Neural progenitor cell (in vitro differentiated cells): Measurements from ENCODE around the gene PAK4. TPM values are rescaled to one million over a fixed set of nuclear protein-coding genes. Genes with fewer than 3 reads are reported as not detected.
"Not testable (repeated sequence)": the region's sequence is repeated elsewhere in the genome, so short reads cannot be mapped to it uniquely, and the experiment has no call there.

Experiments
- DNase-seq: peaks from one replicate; pipeline ENCODE4 v3.0.0-alpha.2; 2016; ENCODE audit warnings: low spot score
- H2AFZ ChIP-seq: fragments of 200-600 bp; sonication (generic); replicated peaks from 2 replicates; pipeline ENCODE4 v1.6.1; 2016; ENCODE audit warnings: antibody characterized with exemption
- H3F3A ChIP-seq: fragments of 200-600 bp; sonication (generic); 2 replicates; pipeline ENCODE4 v1.6.1; 2016; ENCODE audit warnings: antibody characterized with exemption, low read depth
- H3K27ac ChIP-seq: fragments of 200-600 bp; sonication (generic); 2 replicates; pipeline ENCODE4 v1.5.1; 2016; ENCODE audit warnings: mild to moderate bottlenecking
- H3K27me3 ChIP-seq: fragments of 200-600 bp; sonication (generic); 2 replicates; pipeline ENCODE4 v1.6.1; 2016; ENCODE audit warnings: mild to moderate bottlenecking, moderate library complexity
- H3K36me3 ChIP-seq: fragments of 200-600 bp; sonication (generic); 2 replicates; pipeline ENCODE4 v1.5.1; 2016
- H3K4me1 ChIP-seq: fragments of 200-600 bp; sonication (generic); 2 replicates; pipeline ENCODE4 v1.6.1; 2016; ENCODE audit warnings: mixed run types
- H3K4me2 ChIP-seq: fragments of 200-600 bp; sonication (generic); 2 replicates; pipeline ENCODE4 v1.6.1; 2016
- H3K4me3 ChIP-seq: fragments of 200-600 bp; sonication (generic); 2 replicates; pipeline ENCODE4 v1.5.1; 2016
- H3K79me2 ChIP-seq: fragments of 200-600 bp; sonication (generic); 2 replicates; pipeline ENCODE4 v1.6.1; 2016; ENCODE audit warnings: low read depth
- H3K9ac ChIP-seq: fragments of 200-600 bp; sonication (generic); 2 replicates; pipeline ENCODE4 v1.6.1; 2016
- H3K9me3 ChIP-seq: fragments of 200-600 bp; sonication (generic); 2 replicates; pipeline ENCODE4 v1.5.1; 2016; ENCODE audit warnings: low read depth
- H4K20me1 ChIP-seq: fragments of 200-600 bp; sonication (generic); 2 replicates; pipeline ENCODE4 v1.6.1; 2016; ENCODE audit warnings: low read depth
- H3K27ac Mint-ChIP-seq: 3 replicates; pipeline ENCODE4 v1.8.0; 2021; ENCODE audit warnings: mixed read lengths
- H3K27me3 Mint-ChIP-seq: 2 replicates; pipeline ENCODE4 v1.8.0; 2022; ENCODE audit warnings: low read depth, mild to moderate bottlenecking, inconsistent platforms, moderate library complexity, mixed read lengths; ENCODE audit not compliant: insufficient read depth
- H3K36me3 Mint-ChIP-seq: 3 replicates; pipeline ENCODE4 v1.8.0; 2021; ENCODE audit warnings: mixed read lengths
- H3K4me1 Mint-ChIP-seq: 3 replicates; pipeline ENCODE4 v1.8.0; 2021; ENCODE audit warnings: mixed read lengths
- H3K4me3 Mint-ChIP-seq: 3 replicates; pipeline ENCODE4 v1.8.0; 2021; ENCODE audit warnings: mild to moderate bottlenecking, moderate library complexity, mixed read lengths
- H3K9me3 Mint-ChIP-seq: 3 replicates; pipeline ENCODE4 v1.8.0; 2020; ENCODE audit warnings: mixed read lengths
- CTCF ChIP-seq: fragments of 200-600 bp; sonication (generic); IDR thresholded peaks from 2 replicates; pipeline ENCODE4 v1.5.1; 2017; ENCODE audit warnings: antibody characterized with exemption, mild to moderate bottlenecking
- EZH2 ChIP-seq: fragments of 200-600 bp; sonication (generic); IDR thresholded peaks from 2 replicates; pipeline ENCODE4 v1.6.1; 2017; ENCODE audit warnings: antibody characterized with exemption, mild to moderate bottlenecking, moderate library complexity
- EZH2phosphoT487 ChIP-seq: fragments of 200-600 bp; sonication (generic); IDR thresholded peaks from 2 replicates; pipeline ENCODE4 v1.6.1; 2017; ENCODE audit warnings: antibody characterized with exemption
- total RNA-seq: library from RNA; depleted of rRNA; stranded (reverse); fragments of >200 nt; gene quantifications from 2 replicates; pipeline ENCODE4 v1.2.3, GENCODE V29; 2015; ENCODE audit warnings: low replicate concordance

PAK4 gene
- total RNA-seq, 1 donor from 2014 or later: 9.7 TPM

GRCh38 chr19:39086386-39086785, 39.2 kb upstream of the PAK4 start:
- Histone ChIP-seq H4K20me1 (peaks cover 2% of the 10 kb centered on the region), H3K36me3 (no peaks in the 10 kb centered on the region), H3K9me3 (no peaks in the 10 kb centered on the region), H3K9ac (no peak overlapping the region), H3F3A (no peaks in the 10 kb centered on the region), H3K27ac (no peak overlapping the region), H3K27me3 (peaks cover 97% of the 10 kb centered on the region), H2AFZ (no peak overlapping the region), H3K4me3 (no peak overlapping the region), H3K4me2 (no peak overlapping the region), H3K79me2 (no peaks in the 10 kb centered on the region), H3K4me1 (peaks cover 5% of the 10 kb centered on the region)
- TF ChIP-seq EZH2 (no peak), CTCF (no peak), EZH2phosphoT487 (no peak)
- no peaks in the 10 kb centered on the region for H3K4me1 Mint-ChIP-seq
- H3K36me3 Mint-ChIP-seq: no peaks in the 10 kb centered on the region
- no peak for DNase-seq
- H3K27ac Mint-ChIP-seq: no peak overlapping the region
- no peak overlapping the region for H3K4me3 Mint-ChIP-seq
- H3K9me3 Mint-ChIP-seq: no peaks in the 10 kb centered on the region
- H3K27me3 Mint-ChIP-seq: peaks cover 43% of the 10 kb centered on the region

DNA sequence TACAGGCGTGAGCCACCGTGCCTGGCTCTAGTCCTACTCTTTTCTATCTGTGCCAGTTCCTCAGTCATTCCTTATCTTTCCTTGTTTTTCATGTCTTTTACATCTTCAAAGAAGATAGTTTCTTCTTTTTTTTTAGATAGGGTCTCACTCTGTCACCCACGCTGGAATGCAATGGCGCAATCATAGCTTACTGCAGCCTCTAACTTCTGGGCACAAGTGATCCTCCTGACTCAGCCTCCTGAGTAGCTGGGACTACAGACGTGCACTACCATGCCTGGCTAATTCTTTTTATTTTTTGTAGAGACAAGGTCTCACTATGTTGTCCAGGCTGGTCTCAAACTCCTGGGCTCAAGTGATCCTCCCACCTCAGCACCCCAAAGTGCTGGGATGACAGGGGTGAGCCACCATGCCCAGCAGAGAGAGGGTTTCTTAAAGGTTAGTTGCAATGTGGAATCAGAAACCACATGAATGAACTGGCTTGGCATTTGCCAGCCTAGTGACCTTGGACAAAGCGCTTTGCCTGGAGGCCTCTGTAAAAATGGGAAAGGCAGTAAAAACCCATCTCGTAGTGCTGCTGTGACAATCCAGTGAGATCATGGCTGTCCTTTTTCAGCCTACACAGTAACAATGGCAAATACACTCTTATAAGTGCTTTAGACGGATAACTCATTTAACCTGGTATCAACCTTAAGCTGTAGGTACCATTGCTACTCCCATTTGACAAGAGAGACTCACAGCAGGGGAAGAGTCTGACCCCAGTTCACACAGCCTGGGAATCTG, 37.5 kb upstream of the PAK4 start:
- peaks cover under 1% of the 10 kb centered on the region for H4K20me1 ChIP-seq
- H3K9me3 ChIP-seq: no peaks in the 10 kb centered on the region
- H3K36me3 Mint-ChIP-seq: no peaks in the 10 kb centered on the region
- peaks cover 31% of the 10 kb centered on the region for H3K27me3 Mint-ChIP-seq
- no peaks in the 10 kb centered on the region for H3K36me3 ChIP-seq
- no peak overlapping the region for H3K4me3 ChIP-seq
- H3K9me3 Mint-ChIP-seq: no peaks in the 10 kb centered on the region
- H3K4me3 Mint-ChIP-seq: no peak overlapping the region
- peaks cover 86% of the 10 kb centered on the region for H3K27me3 ChIP-seq
- H3K27ac ChIP-seq: no peak overlapping the region
- H3K27ac Mint-ChIP-seq: no peak overlapping the region
- no peak overlapping the region for H3K9ac ChIP-seq
- TF ChIP-seq CTCF: no peak
- TF ChIP-seq EZH2phosphoT487: no peak
- no peak for TF ChIP-seq EZH2
- no peak for DNase-seq
- no peak overlapping the region for H3K4me2 ChIP-seq
- no peaks in the 10 kb centered on the region for H3F3A ChIP-seq
- no peaks in the 10 kb centered on the region for H3K4me1 Mint-ChIP-seq
- H2AFZ ChIP-seq: no peak overlapping the region
- H3K79me2 ChIP-seq: no peaks in the 10 kb centered on the region
- peaks cover 5% of the 10 kb centered on the region for H3K4me1 ChIP-seq

- H3K4me2 ChIP-seq, DNase-seq, H3K4me3 Mint-ChIP-seq, H3K27ac ChIP-seq, H3K9me3 Mint-ChIP-seq, H3K9ac ChIP-seq, H3K9me3 ChIP-seq, H3K4me3 ChIP-seq, H3K4me1 ChIP-seq, H2AFZ ChIP-seq, H3K4me1 Mint-ChIP-seq, H3K27ac Mint-ChIP-seq, H3K36me3 Mint-ChIP-seq, H3K79me2 ChIP-seq, H3K36me3 ChIP-seq, H3F3A ChIP-seq, H4K20me1 ChIP-seq: not testable (repeated sequence)
- peaks cover 73% of the 10 kb centered on the region for H3K27me3 ChIP-seq
- peaks cover 23% of the 10 kb centered on the region for H3K27me3 Mint-ChIP-seq
Observed at GRCh38 chr19:39090016-39090415, 35.6 kb upstream of the PAK4 start.

DNA sequence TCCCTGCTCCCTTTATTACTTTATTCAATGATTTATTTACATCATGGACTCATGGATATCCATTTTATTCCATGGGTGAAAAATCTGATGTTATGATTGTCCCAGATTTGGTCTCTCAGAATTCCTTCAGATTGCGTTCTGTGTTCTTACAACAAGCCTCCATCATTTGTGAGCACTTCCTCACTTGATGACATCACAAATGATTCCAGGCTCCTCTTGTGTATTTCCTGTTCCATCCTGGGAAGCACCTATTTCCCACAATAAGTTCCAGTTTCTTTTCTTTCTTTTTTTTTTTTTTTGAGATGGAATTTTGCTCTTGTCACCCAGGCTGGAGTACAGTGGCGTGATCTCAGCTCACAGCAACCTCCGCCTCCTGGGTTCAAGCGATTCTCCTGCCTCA, 34.7 kb upstream of the PAK4 start:
- TF ChIP-seq EZH2 (no peak), EZH2phosphoT487 (no peak), CTCF (no peak)

DNA sequence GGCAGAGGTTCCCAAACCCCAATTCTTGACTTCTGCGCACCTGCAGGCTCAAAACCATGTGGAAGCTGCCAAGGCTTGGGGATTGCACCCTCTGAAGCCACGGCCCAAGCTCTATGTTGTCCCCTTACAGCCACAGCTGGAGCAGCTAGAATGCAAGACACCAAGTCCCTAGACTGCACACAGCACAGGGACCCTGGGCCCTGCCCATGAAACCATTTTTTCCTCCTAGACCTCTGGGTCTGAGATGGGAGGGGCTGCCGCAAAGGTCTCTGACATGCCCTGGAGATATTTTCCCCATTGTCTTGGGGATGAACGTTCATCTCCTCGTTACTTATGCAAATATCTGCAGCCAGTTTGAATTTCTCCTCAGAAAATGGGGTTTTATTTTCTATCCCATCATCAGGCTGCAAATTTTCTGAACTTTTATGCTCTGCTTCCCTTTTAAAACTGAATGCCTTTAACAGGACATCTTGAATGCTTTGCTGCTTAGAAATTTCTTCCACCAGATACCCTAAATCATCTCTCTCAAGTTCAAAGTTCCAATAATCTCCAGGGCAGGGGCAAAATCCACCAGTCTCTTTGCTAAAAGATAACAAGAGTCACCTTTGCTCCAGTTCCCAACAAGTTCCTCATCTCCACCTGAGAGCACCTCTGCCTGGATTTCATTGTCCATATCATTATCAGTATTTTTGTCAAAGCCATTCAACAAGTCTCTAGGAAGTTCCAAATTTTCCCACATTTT, 29.6 kb upstream of the PAK4 start:
- not testable (repeated sequence) for H3K4me3 ChIP-seq, H3K9me3 Mint-ChIP-seq, H3K79me2 ChIP-seq, H3K9me3 ChIP-seq, H3K4me1 ChIP-seq, H3K4me3 Mint-ChIP-seq, H3K27ac ChIP-seq, H2AFZ ChIP-seq, H3F3A ChIP-seq, H3K9ac ChIP-seq, DNase-seq, H4K20me1 ChIP-seq, H3K36me3 Mint-ChIP-seq, H3K4me2 ChIP-seq, H3K27ac Mint-ChIP-seq, H3K4me1 Mint-ChIP-seq, H3K36me3 ChIP-seq
- peaks cover 39% of the 10 kb centered on the region for H3K27me3 ChIP-seq
- peaks cover 16% of the 10 kb centered on the region for H3K27me3 Mint-ChIP-seq

More for the DNA sequence above, 34.7 kb upstream of the PAK4 start:
- DNase-seq: no peak
- Histone ChIP-seq H3K4me1 (no peaks in the 10 kb centered on the region), H3K9ac (no peak overlapping the region), H3K4me2 (no peak overlapping the region), H3F3A (no peaks in the 10 kb centered on the region), H3K79me2 (no peaks in the 10 kb centered on the region), H2AFZ (no peak overlapping the region), H3K4me3 (no peak overlapping the region), H3K27me3 (peaks cover 64% of the 10 kb centered on the region), H3K9me3 (no peaks in the 10 kb centered on the region), H4K20me1 (no peaks in the 10 kb centered on the region), H3K27ac (no peak overlapping the region), H3K36me3 (no peaks in the 10 kb centered on the region)
- Mint-ChIP-seq H3K9me3 (no peaks in the 10 kb centered on the region), H3K4me1 (no peaks in the 10 kb centered on the region), H3K27me3 (peaks cover 15% of the 10 kb centered on the region), H3K36me3 (no peaks in the 10 kb centered on the region), H3K4me3 (no peak overlapping the region), H3K27ac (no peak overlapping the region)
